Lower leg skin (tissue), 3 donors: ENCODE results near the gene EYS.

ENCODE experiments used
- POLR2A ChIP-seq, 2 donors: fragments of 450-650 bp; IDR thresholded peaks; one replicate each; pipeline ENCODE4 v1.6.1; 2016 to 2017; ENCODE audit warnings: antibody characterized with exemption in 2 of 2, mild to moderate bottlenecking in 1 of 2, moderate library complexity in 1 of 2
- TF ChIP-seq, protein P1 (sequence below), 3 donors: fragments of 450-650 bp; IDR thresholded peaks; one replicate each; pipeline ENCODE4 v1.5.1; 2016; ENCODE audit warnings: antibody characterized with exemption in 3 of 3, mild to moderate bottlenecking in 3 of 3, moderate library complexity in 2 of 3

DNA sequence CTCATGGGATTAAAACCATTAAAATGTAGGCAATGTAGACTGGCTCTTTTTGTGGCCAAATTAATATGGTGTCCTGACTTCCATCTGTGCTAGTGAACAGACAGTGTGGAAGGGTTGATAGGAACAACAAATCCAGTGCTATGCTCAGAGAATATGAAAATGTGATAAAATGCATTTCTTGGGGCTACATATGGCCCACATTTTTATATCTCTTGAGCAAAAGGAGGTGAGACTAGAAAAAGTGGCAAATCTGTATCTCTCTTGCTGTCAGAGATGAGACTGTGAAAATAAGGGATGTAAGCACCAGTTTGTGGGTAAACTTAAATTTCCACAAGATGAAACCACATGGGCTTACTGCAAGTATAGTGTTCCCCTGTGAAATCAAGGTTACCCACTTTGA, 1909.3 kb downstream of the EYS start:
- TF ChIP-seq, protein P1, sequence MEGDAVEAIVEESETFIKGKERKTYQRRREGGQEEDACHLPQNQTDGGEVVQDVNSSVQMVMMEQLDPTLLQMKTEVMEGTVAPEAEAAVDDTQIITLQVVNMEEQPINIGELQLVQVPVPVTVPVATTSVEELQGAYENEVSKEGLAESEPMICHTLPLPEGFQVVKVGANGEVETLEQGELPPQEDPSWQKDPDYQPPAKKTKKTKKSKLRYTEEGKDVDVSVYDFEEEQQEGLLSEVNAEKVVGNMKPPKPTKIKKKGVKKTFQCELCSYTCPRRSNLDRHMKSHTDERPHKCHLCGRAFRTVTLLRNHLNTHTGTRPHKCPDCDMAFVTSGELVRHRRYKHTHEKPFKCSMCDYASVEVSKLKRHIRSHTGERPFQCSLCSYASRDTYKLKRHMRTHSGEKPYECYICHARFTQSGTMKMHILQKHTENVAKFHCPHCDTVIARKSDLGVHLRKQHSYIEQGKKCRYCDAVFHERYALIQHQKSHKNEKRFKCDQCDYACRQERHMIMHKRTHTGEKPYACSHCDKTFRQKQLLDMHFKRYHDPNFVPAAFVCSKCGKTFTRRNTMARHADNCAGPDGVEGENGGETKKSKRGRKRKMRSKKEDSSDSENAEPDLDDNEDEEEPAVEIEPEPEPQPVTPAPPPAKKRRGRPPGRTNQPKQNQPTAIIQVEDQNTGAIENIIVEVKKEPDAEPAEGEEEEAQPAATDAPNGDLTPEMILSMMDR (IDR thresholded peaks at IDR 0.05) = no peak
- TF ChIP-seq POLR2A (IDR thresholded peaks at IDR 0.05) = no peak
